ENCODE measurements around the gene SUSD4. TPM values are rescaled to one million over a fixed set of nuclear protein-coding genes. Genes with fewer than 3 reads are reported as not detected.

The SUSD4 gene
- total RNA-seq, 6 experiments from 2014 or later, result 1.3 to 5.9 (median 2.8) TPM

DNA sequence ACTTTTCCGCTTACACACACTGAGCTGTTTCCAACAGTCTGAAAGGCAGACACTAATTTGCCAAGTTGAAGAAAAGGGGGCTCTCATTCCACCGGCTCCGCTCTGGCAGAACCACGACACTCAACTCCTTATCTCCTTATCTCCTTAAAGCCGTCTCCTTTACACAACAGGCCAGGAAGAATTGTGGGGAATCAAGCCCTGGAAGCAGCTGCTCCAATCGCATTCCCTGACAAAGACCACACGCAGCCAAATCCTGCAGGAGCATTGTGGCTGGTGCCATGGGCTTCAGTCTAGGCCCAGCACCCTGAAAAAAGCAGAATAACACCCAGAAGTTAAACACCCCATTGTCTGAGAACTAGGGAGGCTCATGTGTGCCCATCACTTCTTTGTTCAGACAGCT lies 24.1 kb downstream of the SUSD4 start:
- no peak overlapping the region for H3K27ac ChIP-seq
- intact Hi-C loops (cut with DNase I), result no loop called here
- WGBS (ENCODE audit: insufficient coverage, low coverage, low lambda C conversion rate, missing lambda C conversion rate), result 80% methylated on average over 1 of the region's 7 CpGs
- H3K27me3 ChIP-seq, result no peaks in the 10 kb centered on the region
- no peaks in the 10 kb centered on the region for H3K36me3 ChIP-seq
- TF ChIP-seq, protein P1, sequence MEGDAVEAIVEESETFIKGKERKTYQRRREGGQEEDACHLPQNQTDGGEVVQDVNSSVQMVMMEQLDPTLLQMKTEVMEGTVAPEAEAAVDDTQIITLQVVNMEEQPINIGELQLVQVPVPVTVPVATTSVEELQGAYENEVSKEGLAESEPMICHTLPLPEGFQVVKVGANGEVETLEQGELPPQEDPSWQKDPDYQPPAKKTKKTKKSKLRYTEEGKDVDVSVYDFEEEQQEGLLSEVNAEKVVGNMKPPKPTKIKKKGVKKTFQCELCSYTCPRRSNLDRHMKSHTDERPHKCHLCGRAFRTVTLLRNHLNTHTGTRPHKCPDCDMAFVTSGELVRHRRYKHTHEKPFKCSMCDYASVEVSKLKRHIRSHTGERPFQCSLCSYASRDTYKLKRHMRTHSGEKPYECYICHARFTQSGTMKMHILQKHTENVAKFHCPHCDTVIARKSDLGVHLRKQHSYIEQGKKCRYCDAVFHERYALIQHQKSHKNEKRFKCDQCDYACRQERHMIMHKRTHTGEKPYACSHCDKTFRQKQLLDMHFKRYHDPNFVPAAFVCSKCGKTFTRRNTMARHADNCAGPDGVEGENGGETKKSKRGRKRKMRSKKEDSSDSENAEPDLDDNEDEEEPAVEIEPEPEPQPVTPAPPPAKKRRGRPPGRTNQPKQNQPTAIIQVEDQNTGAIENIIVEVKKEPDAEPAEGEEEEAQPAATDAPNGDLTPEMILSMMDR (IDR thresholded peaks at IDR 0.05), result no peak
- no peak for TF ChIP-seq POLR2A (IDR thresholded peaks at IDR 0.05)
- H3K4me3 ChIP-seq, result no peak overlapping the region
- H3K4me1 ChIP-seq, result no peaks in the 10 kb centered on the region
- DNase-seq, result no peak
- H3K9me3 ChIP-seq, result no peaks in the 10 kb centered on the region
- no peak for ATAC-seq

DNA sequence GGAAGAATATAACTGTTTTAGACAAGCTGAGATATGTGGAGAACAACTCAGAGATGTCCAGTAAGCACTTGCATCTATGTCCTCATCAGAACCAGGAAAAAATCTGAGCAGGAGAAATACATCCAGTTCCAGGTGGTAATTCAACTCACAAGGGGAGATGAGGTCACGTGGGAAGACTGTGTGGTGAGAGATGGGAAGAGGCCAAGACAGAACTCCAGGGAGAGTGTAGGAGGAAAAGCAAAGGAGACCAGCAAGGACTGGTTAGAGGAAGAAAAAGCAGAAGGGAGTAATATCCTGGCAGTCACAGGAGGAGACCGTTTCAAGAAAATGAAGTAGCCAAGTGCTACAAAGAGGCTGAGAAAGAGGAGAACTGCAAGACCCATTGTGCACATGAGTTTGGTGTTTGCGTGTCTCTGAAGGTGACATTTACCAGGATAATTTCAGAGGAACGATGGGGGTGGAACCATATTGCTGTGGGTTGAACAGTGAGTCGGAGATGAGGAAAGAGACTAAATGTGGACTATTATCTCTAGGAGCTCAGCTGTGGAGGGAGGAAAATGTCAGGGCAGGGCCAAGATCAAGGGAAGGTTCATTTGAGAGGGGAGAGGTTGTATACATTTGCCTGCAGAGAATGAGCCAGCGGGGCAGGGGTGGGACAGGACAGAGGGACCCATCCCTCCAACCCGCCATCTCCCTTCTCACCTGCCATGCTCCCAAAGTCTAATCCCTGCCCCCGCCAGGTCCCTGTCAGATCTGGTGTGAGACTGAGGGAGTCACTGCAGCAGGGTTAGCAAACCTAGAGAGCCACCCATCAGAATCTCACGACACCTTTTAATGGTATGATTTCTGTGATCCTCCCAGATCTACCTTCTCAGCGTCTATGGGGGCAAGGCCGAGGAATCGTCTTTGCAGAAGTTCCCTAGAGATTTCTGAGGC lies 24.9 kb downstream of the SUSD4 start:
- no peak for ATAC-seq
- Histone ChIP-seq H3K27ac (no peak overlapping the region), H3K4me1 (no peaks in the 10 kb centered on the region), H3K4me3 (no peak overlapping the region), H3K36me3 (no peaks in the 10 kb centered on the region), H3K27me3 (no peaks in the 10 kb centered on the region), H3K9me3 (no peaks in the 10 kb centered on the region)
- intact Hi-C loops (cut with DNase I), result no loop called here
- no peak for DNase-seq
- TF ChIP-seq, protein P1 (IDR thresholded peaks at IDR 0.05), result no peak
- TF ChIP-seq POLR2A (IDR thresholded peaks at IDR 0.05), result no peak
- 83% methylated on average over 9 of the region's 12 CpGs for WGBS (ENCODE audit: insufficient coverage, low coverage, low lambda C conversion rate, missing lambda C conversion rate)

DNA sequence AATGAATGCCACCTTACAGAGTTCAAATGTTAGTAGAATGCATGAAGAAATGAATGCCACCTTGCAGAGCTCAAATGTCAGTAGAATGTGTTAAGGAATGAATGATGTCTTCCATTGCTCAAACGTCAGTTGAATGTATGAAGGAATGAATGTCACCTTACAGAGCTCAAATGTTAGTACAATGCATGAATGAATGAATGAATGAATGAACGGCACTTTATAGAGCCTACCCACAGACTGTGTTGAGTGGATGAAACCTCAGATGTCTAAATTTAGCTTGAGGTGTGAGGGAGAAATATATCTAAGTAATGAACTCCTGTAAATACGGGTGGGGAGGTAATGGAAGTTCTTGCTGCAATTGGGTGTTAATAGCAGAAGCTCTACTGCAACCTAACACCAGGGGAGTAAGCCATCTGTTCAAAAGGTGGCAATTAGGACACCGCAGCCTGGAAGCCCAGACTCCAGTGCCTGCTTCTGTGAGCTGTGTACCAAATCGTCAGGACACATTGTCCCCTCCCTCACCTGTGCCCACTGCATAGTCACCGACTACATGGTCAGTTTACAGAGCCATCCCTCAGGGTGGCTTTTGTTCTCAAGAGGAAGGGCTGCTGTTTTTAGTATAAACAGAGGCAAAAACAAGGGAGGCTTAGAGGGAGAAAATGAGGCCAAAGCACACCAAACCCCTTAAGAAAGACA lies 26.7 kb downstream of the SUSD4 start:
- intact Hi-C loops (cut with DNase I), result no loop called here
- Histone ChIP-seq H3K27me3 (no peaks in the 10 kb centered on the region), H3K9me3 (no peaks in the 10 kb centered on the region), H3K4me3 (no peak overlapping the region), H3K27ac (no peak overlapping the region), H3K36me3 (no peaks in the 10 kb centered on the region), H3K4me1 (no peaks in the 10 kb centered on the region)
- no peak for TF ChIP-seq POLR2A (IDR thresholded peaks at IDR 0.05)
- TF ChIP-seq, protein P1 (IDR thresholded peaks at IDR 0.05), result no peak
- DNase-seq, result no peak
- WGBS (ENCODE audit: insufficient coverage, low coverage, low lambda C conversion rate, missing lambda C conversion rate), result 73% methylated on average over 6 of the region's 6 CpGs
- ATAC-seq, result no peak

DNA sequence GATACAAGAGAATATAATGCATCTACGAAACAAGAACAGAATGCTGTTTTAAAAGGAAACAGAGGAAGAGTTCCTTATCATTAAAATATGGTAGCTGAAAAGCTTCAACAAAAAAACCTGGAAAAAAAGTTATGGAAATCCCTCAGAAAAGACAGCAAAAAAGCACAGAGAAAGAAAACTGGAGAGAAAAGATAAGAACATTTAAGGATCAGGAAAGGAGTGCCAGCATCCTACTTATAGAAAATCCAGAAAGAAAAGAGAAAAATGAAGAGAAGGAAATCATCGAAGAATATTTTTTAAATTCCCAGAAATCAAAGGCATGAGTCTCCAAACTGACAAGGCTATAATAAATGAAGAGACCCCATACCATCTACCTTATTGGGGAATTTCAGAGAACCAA lies 29.8 kb downstream of the SUSD4 start:
- Histone ChIP-seq H3K27me3 (no peaks in the 10 kb centered on the region), H3K4me3 (no peak overlapping the region), H3K4me1 (no peaks in the 10 kb centered on the region), H3K9me3 (no peaks in the 10 kb centered on the region), H3K27ac (no peak overlapping the region), H3K36me3 (no peaks in the 10 kb centered on the region)
- no peak for TF ChIP-seq POLR2A (IDR thresholded peaks at IDR 0.05)
- TF ChIP-seq, protein P1 (IDR thresholded peaks at IDR 0.05), result no peak
- intact Hi-C loops (cut with DNase I), result no loop called here
- no peak for DNase-seq
- no peak for ATAC-seq
- 67% methylated on average over 2 of the region's 2 CpGs for WGBS (ENCODE audit: insufficient coverage, low coverage, low lambda C conversion rate, missing lambda C conversion rate)

Data from right lobe of liver (tissue), 6 donors.